GM19324 (cell line): ENCODE data around the gene PEX3.
A peak's percentile ranks its signal among the peaks of the same experiment; 100 is the strongest.

Experiments
- ATAC-seq: cut with Tn5 transposase; IDR thresholded peaks from one replicate; pipeline ENCODE4 v1.9.1; 2021; ENCODE audit warnings: mild to moderate bottlenecking, moderate library complexity; ENCODE audit not compliant: unreplicated experiment, low FRiP score

The PEX3 gene, protein sequence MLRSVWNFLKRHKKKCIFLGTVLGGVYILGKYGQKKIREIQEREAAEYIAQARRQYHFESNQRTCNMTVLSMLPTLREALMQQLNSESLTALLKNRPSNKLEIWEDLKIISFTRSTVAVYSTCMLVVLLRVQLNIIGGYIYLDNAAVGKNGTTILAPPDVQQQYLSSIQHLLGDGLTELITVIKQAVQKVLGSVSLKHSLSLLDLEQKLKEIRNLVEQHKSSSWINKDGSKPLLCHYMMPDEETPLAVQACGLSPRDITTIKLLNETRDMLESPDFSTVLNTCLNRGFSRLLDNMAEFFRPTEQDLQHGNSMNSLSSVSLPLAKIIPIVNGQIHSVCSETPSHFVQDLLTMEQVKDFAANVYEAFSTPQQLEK

DNA sequence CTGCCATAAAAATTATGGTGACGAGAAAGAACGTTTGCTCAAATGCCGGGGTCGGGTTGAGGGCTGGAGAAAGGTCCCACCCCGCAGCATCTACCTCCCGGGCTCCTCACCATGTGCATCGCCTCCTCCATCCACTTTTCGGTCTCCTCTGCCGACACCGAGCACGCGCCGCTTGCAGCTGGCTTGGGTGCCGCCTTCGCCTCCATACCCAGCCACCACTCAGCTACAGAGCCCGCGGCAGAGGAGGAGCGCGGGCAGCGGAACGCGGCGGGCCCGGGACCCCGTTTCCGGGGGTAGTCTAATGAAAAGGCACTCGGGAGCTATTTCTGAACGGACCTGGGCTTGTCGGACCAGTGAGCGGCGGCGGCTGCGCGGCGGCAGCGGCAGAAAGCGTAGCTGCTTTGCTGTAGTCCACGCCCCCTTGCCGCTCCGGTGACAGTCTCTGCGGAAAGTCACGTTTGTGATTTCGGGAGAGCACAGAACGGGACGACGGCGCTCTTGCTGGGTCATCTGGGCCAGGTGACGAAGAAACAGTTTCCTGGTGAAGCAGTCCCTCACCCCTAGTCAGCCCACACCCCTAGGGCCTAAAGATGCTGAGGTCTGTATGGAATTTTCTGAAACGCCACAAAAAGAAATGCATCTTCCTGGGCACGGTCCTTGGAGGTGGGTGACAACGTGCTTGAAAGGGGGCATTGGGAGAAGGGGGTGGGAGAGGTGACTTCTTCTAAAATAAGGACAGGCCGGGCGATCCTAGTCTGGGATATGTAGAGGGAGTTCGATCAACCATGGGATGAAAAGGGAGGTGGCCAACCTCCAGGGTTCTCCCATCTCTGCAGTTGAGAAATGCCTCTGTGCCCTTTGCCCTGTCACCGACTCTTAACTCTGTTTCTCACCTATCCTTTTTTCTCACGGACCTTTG, at the start of gene PEX3, which contains the start of gene ADAT2:
Gene PEX3 (plus strand): TSS at position 353 of the 919 bp plus-strand sequence. CDS start 238 bp downstream, at position 591.
Gene ADAT2 (minus strand): TSS at position 243 of the 919 bp plus-strand sequence. CDS start 37 bp downstream, at position 206.
- peak; percentile 98 for ATAC-seq

DNA sequence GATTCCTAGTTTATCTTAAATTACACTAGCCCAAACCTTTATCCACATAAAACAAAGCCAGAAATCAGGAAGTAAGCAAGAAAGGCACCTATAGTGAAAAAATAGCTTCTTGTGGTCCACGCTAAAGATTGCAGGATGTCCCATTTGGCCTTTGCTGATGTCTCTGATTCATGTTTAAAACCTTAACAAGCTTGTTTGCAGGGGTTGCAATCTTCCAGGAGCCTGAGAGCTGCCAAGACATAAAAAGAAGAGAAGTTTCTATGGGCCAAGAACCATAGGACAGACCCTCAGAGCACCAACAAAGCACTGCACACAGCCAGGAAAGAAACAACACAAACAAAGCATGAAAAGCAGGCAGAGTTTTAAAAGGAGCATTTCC, 49.5 kb upstream of the PEX3 start:
- no peak for ATAC-seq

DNA sequence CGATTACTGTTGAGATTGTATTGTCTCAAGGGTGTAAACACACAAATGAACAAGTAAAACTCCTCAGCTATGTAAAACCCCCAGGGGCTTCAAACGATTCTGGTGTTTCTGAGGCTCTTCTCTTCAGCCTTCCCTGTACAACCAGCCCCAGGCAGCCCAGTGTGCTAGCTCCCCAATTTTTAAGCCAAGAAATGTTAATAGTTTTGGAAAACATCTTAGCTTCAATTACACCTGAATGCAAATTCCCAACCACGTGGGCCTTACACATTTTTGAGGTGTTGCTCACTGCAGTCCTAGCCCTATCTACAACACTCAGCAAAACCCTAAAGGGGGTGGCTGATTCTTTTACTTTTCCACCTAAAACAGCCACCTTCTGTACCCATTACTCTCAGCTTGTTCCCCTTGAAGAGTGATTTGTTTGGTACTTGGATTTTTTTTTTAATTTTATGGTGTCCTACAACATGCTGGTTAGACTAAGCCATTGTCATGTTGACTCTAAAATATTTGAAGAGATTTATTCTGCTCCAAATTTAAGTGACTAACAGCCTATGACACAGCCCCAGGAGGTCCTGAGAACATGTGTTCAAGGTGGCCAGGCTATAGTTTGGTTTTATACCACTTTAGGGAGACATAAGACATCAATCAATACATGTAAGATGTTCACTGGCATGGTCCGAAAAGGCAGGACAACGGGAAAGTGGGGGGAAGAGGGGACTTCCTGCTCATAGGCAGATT, 48.8 kb upstream of the PEX3 start:
- no peak for ATAC-seq

DNA sequence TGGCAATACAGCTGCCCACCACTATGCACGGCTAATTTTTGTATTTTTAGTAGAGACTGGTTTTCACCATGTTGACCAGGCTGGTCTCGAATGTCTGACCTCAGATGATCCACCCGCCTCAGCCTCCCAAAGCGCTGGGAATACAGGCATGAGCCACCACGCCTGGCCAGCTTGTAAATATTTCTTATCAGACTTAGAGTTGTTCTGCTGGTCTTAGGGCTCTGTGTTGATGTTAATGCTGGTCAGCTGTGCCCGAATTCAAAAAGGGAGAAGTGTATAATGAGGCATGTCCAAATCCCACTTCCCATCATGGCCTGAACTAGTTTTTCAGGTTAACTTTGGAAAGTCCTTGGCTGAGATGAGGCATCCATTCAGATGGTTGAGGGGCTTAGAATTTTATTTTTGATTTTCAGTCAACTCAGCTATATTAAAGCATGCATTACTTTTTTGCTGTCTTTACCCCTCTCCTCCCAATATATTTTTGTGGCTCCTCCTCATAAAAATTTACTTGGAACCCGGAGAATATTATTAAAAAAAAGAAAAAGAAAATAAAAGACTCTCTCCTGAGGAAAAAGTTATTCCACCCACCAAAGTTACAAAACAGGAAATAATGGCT, 47.8 kb upstream of the PEX3 start:
- ATAC-seq: no peak

DNA sequence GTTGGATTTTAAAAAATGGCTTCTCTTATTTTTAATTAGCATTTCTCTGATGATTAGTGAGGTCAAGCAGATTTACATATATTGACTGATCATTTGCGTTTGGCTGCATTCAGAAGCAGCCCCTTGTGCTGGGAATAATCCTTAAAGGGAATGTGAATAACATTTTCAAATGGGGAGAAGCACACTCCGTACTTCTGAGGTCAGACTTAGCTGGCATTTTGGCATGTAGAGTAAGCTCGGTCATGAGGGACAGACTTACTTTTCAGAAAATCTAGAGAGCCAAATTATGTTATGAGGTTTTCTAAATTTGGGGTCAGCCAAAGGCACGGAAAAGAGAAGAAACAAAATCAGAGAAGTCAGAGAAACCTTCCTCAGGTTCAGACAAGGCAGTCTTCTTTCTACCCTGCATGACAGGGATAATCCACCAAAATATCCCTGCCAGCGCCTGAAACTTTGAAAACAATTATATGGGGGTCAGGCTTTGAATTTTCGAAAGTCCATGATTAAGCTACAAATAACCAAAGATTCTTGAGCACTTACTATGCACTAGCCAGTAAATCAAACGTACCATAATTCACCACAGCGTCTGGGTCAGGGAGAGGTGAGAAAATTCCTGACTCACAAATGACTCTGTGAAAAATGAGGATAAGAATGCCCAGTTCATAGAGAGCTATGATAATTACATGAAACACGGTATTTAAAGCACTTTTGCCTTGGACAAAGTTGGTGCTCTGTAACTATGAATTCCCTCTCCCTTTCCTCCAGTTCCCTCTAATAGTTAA, 45.0 kb upstream of the PEX3 start:
- no peak for ATAC-seq

DNA sequence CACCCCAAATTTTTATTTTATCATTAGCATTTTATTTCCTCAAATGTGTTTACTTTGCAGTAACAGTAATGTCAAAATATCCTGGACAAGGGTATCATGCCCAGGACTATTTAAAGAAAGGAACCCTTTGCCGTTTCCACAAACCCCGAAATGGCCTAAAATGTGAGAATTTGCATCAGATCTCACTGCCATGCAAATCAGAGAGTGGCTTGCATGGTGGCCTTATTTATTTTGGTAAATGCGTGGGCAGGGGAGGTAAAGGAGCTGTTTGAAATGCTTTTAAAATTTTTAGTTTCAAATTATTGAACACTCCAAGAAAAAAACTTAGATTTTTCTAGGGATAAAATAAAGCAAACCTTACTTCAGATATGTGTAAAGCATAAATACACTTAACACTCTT, 43.9 kb upstream of the PEX3 start:
- no peak for ATAC-seq

DNA sequence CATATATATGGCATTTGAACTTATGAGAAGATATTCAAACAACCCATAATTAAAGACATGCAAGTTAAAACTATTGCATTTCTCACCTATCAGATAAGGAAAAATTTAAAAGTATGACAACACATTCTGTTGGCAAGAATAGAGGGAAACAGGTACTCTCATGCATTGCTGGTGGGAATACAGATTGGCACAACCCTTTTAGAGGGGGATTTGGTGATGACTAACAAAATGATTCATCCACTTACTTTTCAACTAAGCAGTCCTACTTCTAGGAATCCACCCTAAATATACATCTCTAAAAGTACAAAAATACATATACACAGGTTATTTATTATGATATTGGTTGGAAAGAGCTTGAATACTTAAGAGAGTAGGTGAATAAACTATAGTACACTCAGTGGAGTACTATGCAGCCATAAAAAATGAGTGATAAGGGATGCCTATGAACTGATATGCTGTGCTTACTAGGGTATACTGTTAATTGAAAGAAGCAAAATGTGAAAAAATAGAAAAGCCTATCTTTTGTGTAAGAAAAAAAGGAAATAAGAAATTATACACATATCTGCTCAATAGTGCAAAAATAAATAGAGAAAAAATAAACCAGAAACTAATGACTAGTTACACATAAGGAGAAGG, 42.3 kb upstream of the PEX3 start:
- ATAC-seq: no peak

DNA sequence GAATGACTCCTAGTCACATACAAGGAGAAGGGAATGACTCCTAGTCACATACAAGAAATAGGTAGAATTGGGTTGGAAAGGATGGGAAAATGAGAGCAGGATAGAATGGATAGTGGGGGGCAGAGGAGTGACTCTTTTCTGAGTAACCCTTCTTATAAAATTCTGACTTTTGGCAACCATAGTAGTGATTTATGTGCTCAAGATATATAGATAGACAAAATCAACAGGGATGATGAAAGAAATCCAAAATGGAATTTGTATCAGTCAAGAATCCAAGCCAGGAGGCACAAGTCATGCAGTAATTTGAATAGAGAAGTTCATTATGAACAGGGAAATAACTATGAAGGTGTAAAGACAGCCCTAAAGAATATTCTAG, 41.8 kb upstream of the PEX3 start:
- ATAC-seq: no peak

DNA sequence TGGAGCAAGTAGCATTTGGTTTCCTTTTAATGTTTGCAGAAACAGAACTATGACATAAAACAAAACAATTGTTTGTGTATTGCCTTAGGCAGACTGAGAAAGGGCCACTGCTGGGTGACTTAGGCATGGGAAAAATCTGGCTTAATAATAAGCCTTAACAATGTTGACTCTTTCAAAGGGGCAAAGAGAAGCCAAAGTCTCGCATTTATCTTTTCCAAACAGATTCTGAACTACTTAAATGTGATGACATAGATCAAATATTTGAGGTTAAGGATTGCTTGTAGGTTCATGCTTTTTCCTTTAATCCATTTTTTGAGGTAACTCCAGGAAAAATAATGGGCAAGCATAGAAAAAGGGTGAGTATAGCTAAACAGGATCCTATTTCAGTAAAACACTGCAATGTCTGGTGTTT, 39.7 kb upstream of the PEX3 start:
- no peak for ATAC-seq

DNA sequence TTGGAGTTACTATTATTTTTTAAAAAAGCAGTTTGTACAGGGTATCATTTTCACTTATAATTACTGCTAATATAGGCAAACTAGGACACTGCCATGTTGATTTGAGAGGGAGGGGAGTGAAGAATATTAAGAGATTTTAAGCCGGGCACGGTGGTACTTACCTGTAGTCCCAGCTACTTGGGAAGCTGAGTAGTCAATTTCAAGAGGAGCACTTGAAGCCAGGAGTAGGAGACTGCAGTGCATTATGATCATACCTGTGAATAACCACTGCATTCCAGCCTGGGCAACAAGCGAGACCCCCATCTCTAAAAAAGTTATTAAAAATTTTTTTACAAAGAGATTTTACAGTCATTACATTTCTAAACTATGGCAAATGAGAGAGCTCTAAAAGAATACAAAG, 35.8 kb upstream of the PEX3 start:
- ATAC-seq: no peak

DNA sequence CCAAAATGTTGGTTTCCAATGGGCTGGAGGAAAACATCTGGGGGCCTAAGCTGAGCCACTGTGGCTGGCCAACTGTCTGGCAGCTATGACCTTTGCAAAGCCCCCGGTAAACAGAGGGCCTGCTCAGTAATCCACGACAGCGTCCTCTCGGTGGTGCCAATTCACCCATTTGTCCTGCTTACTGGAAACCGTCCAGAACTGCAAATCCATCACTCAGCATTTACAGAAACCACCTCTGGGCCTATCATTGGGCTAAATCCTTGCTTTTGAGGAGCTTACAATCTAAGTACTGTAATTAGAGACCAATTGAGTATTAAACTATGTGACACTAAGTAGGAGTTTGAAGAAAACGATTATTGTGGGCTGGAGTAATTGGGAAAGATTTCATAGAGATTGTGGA, 31.1 kb upstream of the PEX3 start:
- no peak for ATAC-seq

DNA sequence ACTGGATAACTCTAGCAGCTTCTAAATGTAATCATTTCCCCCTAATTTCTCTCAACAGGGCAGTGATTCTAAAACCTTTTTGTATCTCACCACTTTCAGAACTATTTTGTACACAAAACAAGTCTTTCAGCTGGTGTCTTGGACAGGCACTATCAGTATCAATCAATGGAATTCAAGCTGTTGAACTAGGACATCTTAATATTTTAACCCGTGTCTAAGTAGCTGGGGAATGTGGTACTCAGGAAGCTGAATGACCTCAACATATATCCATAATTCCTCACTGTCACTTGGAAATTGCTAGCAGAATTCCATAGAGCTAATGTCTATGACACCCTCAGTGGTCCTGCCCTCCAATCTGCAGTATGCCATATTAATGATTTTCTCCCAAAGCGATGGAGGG, 24.6 kb upstream of the PEX3 start:
- ATAC-seq: no peak

DNA sequence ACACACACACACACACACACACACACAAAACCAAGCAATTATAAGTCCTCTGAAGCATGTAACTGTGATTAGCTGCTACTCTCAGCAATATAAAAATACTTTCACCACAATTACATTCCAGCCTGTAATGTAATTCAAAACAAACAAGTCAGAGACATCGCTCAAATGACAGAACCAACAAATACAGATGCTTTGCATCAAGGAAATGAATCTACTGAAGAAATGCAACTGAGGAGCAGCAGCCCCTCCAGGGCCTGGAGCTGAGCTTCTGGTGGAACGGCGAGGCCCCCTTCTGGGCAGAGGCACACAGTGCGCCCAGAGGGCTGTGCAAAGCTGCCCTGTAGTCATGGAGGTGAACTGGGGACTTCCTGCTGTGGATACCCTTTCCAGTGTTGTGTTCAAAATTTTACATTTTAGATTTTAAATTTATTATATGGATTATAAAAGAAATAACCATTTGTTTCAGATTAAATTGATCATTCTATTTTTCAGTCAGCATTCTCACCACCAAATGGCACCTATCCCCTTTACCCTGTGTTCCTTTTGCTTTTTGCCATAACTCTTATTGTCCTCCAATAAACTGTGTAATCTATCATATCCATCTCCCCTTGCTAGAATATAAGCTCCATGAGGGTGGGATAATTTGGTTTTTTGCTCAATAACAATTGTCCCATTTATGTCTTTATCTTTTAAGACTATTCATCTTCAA, 23.3 kb upstream of the PEX3 start:
- ATAC-seq: peak; percentile 99

DNA sequence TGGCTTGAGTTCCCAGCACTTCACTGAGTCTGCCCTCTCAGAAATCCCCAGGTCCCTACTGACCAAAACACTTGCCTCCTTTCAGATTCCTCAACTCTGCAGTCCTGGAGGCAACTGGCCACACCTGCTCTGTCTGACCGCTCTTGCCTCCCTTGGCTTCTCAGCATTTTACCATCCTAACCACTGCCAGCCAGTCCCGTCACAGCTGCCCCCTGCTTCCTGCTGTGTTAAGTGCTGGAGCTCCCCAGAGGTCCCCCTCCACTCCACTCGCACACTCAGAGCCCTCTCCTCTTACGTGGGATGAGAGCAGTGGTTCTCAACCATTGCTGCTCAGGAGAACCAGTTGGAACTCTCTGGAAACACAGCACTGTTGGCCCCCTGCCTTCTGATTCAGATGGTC, 20.6 kb upstream of the PEX3 start:
- ATAC-seq: no peak

DNA sequence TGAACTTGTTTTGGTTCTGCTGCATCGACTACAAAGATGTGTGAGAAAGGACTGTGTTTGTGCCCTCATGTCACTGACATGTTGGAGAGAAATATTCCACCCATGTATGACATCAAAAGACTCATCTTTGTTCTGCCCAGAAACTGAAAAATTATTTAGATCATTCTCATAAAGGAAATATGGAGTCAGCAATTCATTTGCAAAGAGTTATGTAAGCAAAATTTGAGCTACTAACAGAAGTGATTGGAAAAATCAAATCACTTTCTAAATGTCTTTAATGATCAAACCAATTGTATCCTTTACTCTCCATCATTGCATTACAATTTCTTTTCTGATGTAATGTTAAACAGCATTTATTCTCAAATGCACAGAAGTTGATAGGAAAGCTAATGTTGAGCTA, 19.4 kb upstream of the PEX3 start:
- ATAC-seq: no peak

DNA sequence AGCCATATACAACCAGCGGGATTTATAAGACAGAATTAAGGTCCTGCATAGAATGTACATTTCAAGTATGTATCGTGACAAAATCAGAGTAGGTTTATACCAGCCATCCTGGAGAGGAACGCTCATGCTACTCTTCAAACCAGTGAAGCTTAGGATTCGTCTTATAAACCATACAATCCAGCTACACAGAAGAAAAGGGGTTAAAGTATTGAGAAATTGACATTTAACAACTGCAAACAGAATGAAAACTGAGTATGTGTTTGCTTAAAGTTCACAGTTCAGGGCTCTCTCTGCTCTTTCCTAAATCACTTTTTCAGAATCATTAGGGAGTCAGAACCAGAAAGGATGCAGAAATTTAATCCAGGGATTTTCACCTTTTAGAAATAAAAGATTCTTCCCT, 18.0 kb upstream of the PEX3 start:
- ATAC-seq: no peak

DNA sequence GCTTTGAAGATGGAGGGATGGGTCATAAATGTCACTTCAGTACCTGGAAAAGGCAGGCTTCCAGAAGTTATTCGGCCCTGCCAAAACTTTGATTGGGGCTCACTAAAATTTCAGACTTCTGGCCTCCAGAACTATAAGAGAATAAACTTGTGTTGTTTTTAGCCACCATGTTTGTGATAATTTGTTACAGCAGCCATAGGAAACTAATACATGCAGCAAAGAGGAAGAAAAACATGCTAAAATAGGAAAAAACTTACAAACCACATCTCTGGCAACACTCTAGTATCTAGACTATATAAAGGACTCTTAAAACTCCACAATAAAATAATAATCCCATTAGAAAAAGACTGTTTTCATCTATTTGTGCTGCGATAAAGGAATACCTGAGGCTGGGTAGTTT, 9.6 kb upstream of the PEX3 start:
- no peak for ATAC-seq

DNA sequence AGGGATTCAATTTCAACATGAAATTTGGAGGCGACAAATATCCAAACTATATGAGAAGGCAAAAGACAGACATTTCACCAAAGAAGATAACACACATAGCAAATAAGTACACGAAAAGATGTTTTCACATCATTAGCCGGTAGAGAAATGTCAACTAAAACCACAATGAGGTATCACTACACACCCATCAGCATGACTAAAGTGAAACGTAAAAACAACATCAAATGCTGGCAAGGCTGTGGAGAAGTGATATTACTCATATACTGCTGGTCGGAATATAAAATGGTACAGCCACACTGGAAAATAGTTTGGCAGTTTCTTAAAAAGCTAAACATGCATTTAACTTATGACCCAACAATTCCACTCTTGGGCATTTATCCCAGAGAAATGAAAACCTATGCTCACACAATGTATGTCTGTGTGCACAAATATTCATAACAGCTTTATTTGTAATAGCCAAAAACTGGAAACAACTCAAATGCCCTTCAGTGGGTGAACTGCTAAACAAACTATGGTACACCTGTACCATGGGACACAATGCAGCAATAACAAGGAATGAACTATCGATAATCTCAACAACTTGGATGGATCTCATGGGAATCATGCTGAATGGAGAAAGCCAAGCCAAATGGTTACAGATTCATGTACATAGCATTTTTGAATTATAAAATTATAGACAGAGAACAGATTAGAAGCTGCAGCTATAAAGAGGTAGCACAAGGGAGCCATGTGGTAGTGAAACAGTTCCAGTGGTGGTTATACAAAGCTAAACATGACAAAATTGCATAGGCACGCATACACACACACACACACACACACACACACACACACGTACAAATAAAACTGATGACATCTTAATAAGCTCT, 8.7 kb upstream of the PEX3 start:
- ATAC-seq: no peak
